Activated naive CD4-positive, alpha-beta T cell treated with anti-CD3 and anti-CD28 coated beads, Interleukin-2, amount 50 U/mL, for 72 hours (primary cell): ENCODE data around the gene NUP58. TPM values are rescaled to one million over a fixed set of nuclear protein-coding genes. Genes with fewer than 3 reads are reported as not detected.
"Not testable (repeated sequence)": the region's sequence is repeated elsewhere in the genome, so short reads cannot be mapped to it uniquely, and the experiment has no call there.

Experiments used
- ATAC-seq, 2 donors: fragments of 150-1000 bp; cut with Tn5 transposase; 2 replicates each; pipeline ENCODE4 v1.10.0; 2021; ENCODE audit warnings: mild to moderate bottlenecking in 2 of 2, moderate library complexity in 2 of 2
- DNase-seq, 2 donors: peaks; one replicate each; pipeline ENCODE4 v3.0.0; 2021 to 2022; ENCODE audit warnings: low spot score in 2 of 2
- H3K27ac Mint-ChIP-seq, 2 donors: one replicate each; pipeline ENCODE4 v1.8.0; 2022; ENCODE audit warnings: mild to moderate bottlenecking in 2 of 2, mixed read lengths in 2 of 2
- H3K36me3 Mint-ChIP-seq, 2 donors: one replicate each; pipeline ENCODE4 v1.8.0; 2022; ENCODE audit warnings: mixed read lengths in 2 of 2
- H3K9me3 Mint-ChIP-seq, 2 donors: one replicate each; pipeline ENCODE4 v1.8.0; 2022; ENCODE audit warnings: mixed read lengths in 2 of 2
- total RNA-seq, 2 donors: library from RNA; stranded (reverse); gene quantifications; one replicate each; pipeline ENCODE4 v1.2.3, GENCODE V29; 2022

NUP58 gene
- total RNA-seq, 2 donors from 2014 or later, result 98.7 to 138 TPM

- no peaks in the 10 kb centered on the region for H3K36me3 Mint-ChIP-seq
- no peak overlapping the region for H3K27ac Mint-ChIP-seq
- H3K9me3 Mint-ChIP-seq, result no peaks in the 10 kb centered on the region
- ATAC-seq (peak in 1 of 2 donors; percentile 33), DNase-seq (no peak)
These were observed 9.1 kb upstream of the NUP58 start for GRCh38 chr13:25292301-25292700.

GRCh38 chr13:25295228-25295627 lies 6.2 kb upstream of the NUP58 start:
- Mint-ChIP-seq H3K36me3 (no peaks in the 10 kb centered on the region), H3K9me3 (no peaks in the 10 kb centered on the region), H3K27ac (no peak overlapping the region)
- no peak for ATAC-seq
- DNase-seq, result no peak

GRCh38 chr13:25295701-25296100 lies 5.7 kb upstream of the NUP58 start:
- DNase-seq (no peak), ATAC-seq (no peak)
- Mint-ChIP-seq H3K27ac (no peak overlapping the region), H3K9me3 (no peaks in the 10 kb centered on the region), H3K36me3 (no peaks in the 10 kb centered on the region)

GRCh38 chr13:25300861-25301346 lies 521 bp upstream of the NUP58 start:
- no peaks in the 10 kb centered on the region for H3K9me3 Mint-ChIP-seq

GRCh38 chr13:25302121-25302520 lies 696 bp downstream of the NUP58 start:
- H3K9me3 Mint-ChIP-seq, result no peaks in the 10 kb centered on the region

More at GRCh38 chr13:25300861-25301346, 521 bp upstream of the NUP58 start:
- peak in 1 of 2 donors; percentile 33 for DNase-seq
- H3K36me3 Mint-ChIP-seq, result peaks cover 22 to 28% of the 10 kb centered on the region in 2 donors
- ATAC-seq, result peak; percentile 26 to 36
- peak overlapping the region; percentile 95 for H3K27ac Mint-ChIP-seq

GRCh38 chr13:25306671-25307464 lies 5.4 kb downstream of the NUP58 start:
- DNase-seq, result no peak
- Mint-ChIP-seq H3K27ac (peak overlapping the region in 1 of 2 donors; percentile 74), H3K9me3 (no peaks in the 10 kb centered on the region), H3K36me3 (peaks cover 29 to 30% of the 10 kb centered on the region in 2 donors)
- ATAC-seq, result no peak

More at GRCh38 chr13:25302121-25302520, 696 bp downstream of the NUP58 start:
- ATAC-seq (no peak), DNase-seq (no peak)
- Mint-ChIP-seq H3K27ac (peak overlapping the region; percentile 95), H3K36me3 (peaks cover 22 to 28% of the 10 kb centered on the region in 2 donors)

- no peak for ATAC-seq
- Mint-ChIP-seq H3K27ac (peak overlapping the region; percentile 22 to 67), H3K36me3 (peaks cover 7 to 13% of the 10 kb centered on the region in 2 donors), H3K9me3 (no peaks in the 10 kb centered on the region)
- DNase-seq, result no peak
These were observed 9.5 kb downstream of the NUP58 start for GRCh38 chr13:25310891-25311290.

GRCh38 chr13:25318946-25319345 lies 17.5 kb downstream of the NUP58 start:
- ATAC-seq, H3K9me3 Mint-ChIP-seq, DNase-seq, H3K27ac Mint-ChIP-seq, H3K36me3 Mint-ChIP-seq: not testable (repeated sequence)

- DNase-seq (no peak), ATAC-seq (no peak)
- peaks cover 10 to 11% of the 10 kb centered on the region in 2 donors for H3K36me3 Mint-ChIP-seq
- H3K27ac Mint-ChIP-seq, result no peak overlapping the region
- H3K9me3 Mint-ChIP-seq, result no peaks in the 10 kb centered on the region
These were observed 18.3 kb downstream of the NUP58 start for GRCh38 chr13:25319771-25320170.

GRCh38 chr13:25324100-25324499 lies 22.7 kb downstream of the NUP58 start:
- Mint-ChIP-seq H3K27ac (peak overlapping the region in 1 of 2 donors; percentile 2), H3K36me3 (peaks cover 6 to 7% of the 10 kb centered on the region in 2 donors), H3K9me3 (no peaks in the 10 kb centered on the region)
- DNase-seq (no peak), ATAC-seq (no peak)

- no peak for ATAC-seq
- DNase-seq, result no peak
- Mint-ChIP-seq H3K36me3 (peaks cover 5 to 18% of the 10 kb centered on the region in 2 donors), H3K9me3 (no peaks in the 10 kb centered on the region), H3K27ac (peak overlapping the region in 1 of 2 donors; percentile 74)
These were observed 28.3 kb downstream of the NUP58 start for GRCh38 chr13:25329706-25330105.

- DNase-seq (no peak), ATAC-seq (no peak)
- Mint-ChIP-seq H3K9me3 (no peaks in the 10 kb centered on the region), H3K27ac (no peak overlapping the region), H3K36me3 (peaks cover 5 to 18% of the 10 kb centered on the region in 2 donors)
These were observed 29.1 kb downstream of the NUP58 start for GRCh38 chr13:25330541-25330940.

GRCh38 chr13:25335856-25336255 lies 34.4 kb downstream of the NUP58 start:
- DNase-seq (no peak), ATAC-seq (no peak)
- Mint-ChIP-seq H3K27ac (no peak overlapping the region), H3K9me3 (no peaks in the 10 kb centered on the region), H3K36me3 (peaks cover 5 to 7% of the 10 kb centered on the region in 2 donors)

GRCh38 chr13:25345576-25345975 lies 44.2 kb downstream of the NUP58 start:
- ATAC-seq (no peak), DNase-seq (no peak)
- Mint-ChIP-seq H3K36me3 (no peaks in the 10 kb centered on the region), H3K27ac (no peak overlapping the region), H3K9me3 (no peaks in the 10 kb centered on the region)

- Mint-ChIP-seq H3K36me3 (no peaks in the 10 kb centered on the region), H3K27ac (no peak overlapping the region), H3K9me3 (no peaks in the 10 kb centered on the region)
- ATAC-seq (no peak), DNase-seq (no peak)
These were observed 45.7 kb downstream of the NUP58 start for GRCh38 chr13:25347151-25347550.

GRCh38 chr13:25351404-25351803 lies 50.0 kb downstream of the NUP58 start:
- Mint-ChIP-seq H3K27ac (no peak overlapping the region), H3K9me3 (no peaks in the 10 kb centered on the region), H3K36me3 (no peaks in the 10 kb centered on the region)
- no peak for ATAC-seq
- no peak for DNase-seq

GRCh38 chr13:25352230-25352629 lies 50.8 kb downstream of the NUP58 start:
- Mint-ChIP-seq H3K9me3 (no peaks in the 10 kb centered on the region), H3K36me3 (no peaks in the 10 kb centered on the region), H3K27ac (no peak overlapping the region)
- ATAC-seq (no peak), DNase-seq (no peak)

GRCh38 chr13:25352806-25353205 lies 51.4 kb downstream of the NUP58 start:
- no peaks in the 10 kb centered on the region for H3K9me3 Mint-ChIP-seq
- ATAC-seq (no peak), DNase-seq (no peak)
- no peak overlapping the region for H3K27ac Mint-ChIP-seq
- H3K36me3 Mint-ChIP-seq, result no peaks in the 10 kb centered on the region
